HepG2 (cell line): ENCODE measurements around the gene GDF15. TPM values are rescaled to one million over a fixed set of nuclear protein-coding genes. Genes with fewer than 3 reads are reported as not detected.

Experiments
- HNRNPL ChIP-seq: fragments of 200-400 bp; formaldehyde crosslinking; IDR thresholded peaks from 2 replicates; pipeline ENCODE4 v1.6.1; 2017; ENCODE audit warnings: mild to moderate bottlenecking, low read depth, low read length
- RARA ChIP-seq: IDR thresholded peaks from 2 replicates; pipeline ENCODE4 v1.6.1; 2016; ENCODE audit warnings: missing genetic modification reagents, missing compliant biosample characterization
- SKI ChIP-seq: fragments of 450-650 bp; IDR thresholded peaks from one replicate; pipeline ENCODE4 v1.6.1; 2018; ENCODE audit warnings: mild to moderate bottlenecking; ENCODE audit not compliant: partially characterized antibody
- ZEB1 ChIP-seq: IDR thresholded peaks from 2 replicates; pipeline ENCODE4 v1.6.1; 2012; ENCODE audit warnings: mild to moderate bottlenecking, low read depth, inconsistent platforms; ENCODE audit not compliant: insufficient replicate concordance
- ZFP90 ChIP-seq: sonication (generic); formaldehyde crosslinking; IDR thresholded peaks from 2 replicates; pipeline ENCODE4 v1.8.0; 2022; ENCODE audit warnings: missing genetic modification reagents, mild to moderate bottlenecking, inconsistent platforms, borderline replicate concordance
- ZKSCAN8 ChIP-seq: IDR thresholded peaks from 2 replicates; pipeline ENCODE4 v1.6.1; 2016; ENCODE audit warnings: borderline replicate concordance, missing genetic modification reagents, missing compliant biosample characterization
- ZNF510 ChIP-seq: sonication (generic); formaldehyde crosslinking; IDR thresholded peaks from 2 replicates; pipeline ENCODE4 v1.4.0; 2020; ENCODE audit warnings: low read depth, mild to moderate bottlenecking, missing genetic modification reagents
- ZNF660 ChIP-seq: sonication (generic); formaldehyde crosslinking; IDR thresholded peaks from 2 replicates; pipeline ENCODE4 v1.5.1; 2020; ENCODE audit warnings: mild to moderate bottlenecking, low read depth, missing genetic modification reagents, borderline replicate concordance
- ZSCAN31 ChIP-seq: sonication (generic); formaldehyde crosslinking; IDR thresholded peaks from 2 replicates; pipeline ENCODE4 v1.5.0; 2020; ENCODE audit warnings: low read depth, mild to moderate bottlenecking, missing genetic modification reagents
- polyA plus RNA-seq, 8 experiments: library from polyadenylated mRNA; depleted of rRNA in 3 of 8; stranded (reverse) in 7 of 8; unstranded in 1 of 8; fragments of >200 nt; fragmentation: Illumina TruSeq in 4 of 8; extraction: Trizol in 4 of 8; gene quantifications; 2 replicates each; pipeline versions ENCODE4 v1.2.1 to v1.2.3, GENCODE V29; 2011 to 2016; ENCODE audit warnings: low read depth in 4 of 8, missing spikeins in 1 of 8, mixed read lengths in 1 of 8; ENCODE audit not compliant: insufficient read depth in 1 of 8
- total RNA-seq, 5 experiments: library from RNA; depleted of rRNA; stranded (reverse); fragments of >200 nt; fragmentation: Illumina TruSeq; extraction: Trizol; gene quantifications; 2 replicates each; pipeline ENCODE4 v1.2.3, GENCODE V29; 2016; ENCODE audit warnings: low read depth in 1 of 5
- TF ChIP-seq, protein P1 (sequence below): sonication (generic); formaldehyde crosslinking; IDR thresholded peaks from 2 replicates; pipeline ENCODE4 v1.8.1; 2023; ENCODE audit warnings: missing genetic modification reagents, inconsistent platforms, borderline replicate concordance
- TF ChIP-seq, protein P2 (sequence below): sonication (generic); formaldehyde crosslinking; IDR thresholded peaks from 2 replicates; pipeline ENCODE4 v1.5.0; 2020; ENCODE audit warnings: missing genetic modification reagents
- TF ChIP-seq, protein P3 (sequence below): sonication (generic); formaldehyde crosslinking; conservative IDR thresholded peaks from 2 replicates; pipeline ENCODE4 v1.4.0; 2020; ENCODE audit warnings: missing genetic modification reagents
- TF ChIP-seq, protein P4 (sequence below): sonication (generic); formaldehyde crosslinking; IDR thresholded peaks from 2 replicates; pipeline ENCODE4 v1.8.0; 2022; ENCODE audit warnings: mild to moderate bottlenecking, missing genetic modification reagents, borderline replicate concordance
- TF ChIP-seq, protein P5 (sequence below), 2 experiments: sonication (generic) in 1 of 2; formaldehyde crosslinking in 1 of 2; IDR thresholded peaks; 2 replicates each; pipeline versions ENCODE4 v1.4.0 to v1.6.1; 2018 to 2020; ENCODE audit warnings: missing genetic modification reagents in 2 of 2, borderline replicate concordance in 1 of 2, low read depth in 1 of 2, mild to moderate bottlenecking in 1 of 2, missing biosample characterization in 1 of 2
- TF ChIP-seq, protein P6 (sequence below): sonication (generic); formaldehyde crosslinking; IDR thresholded peaks from 2 replicates; pipeline ENCODE4 v1.4.0; 2020; ENCODE audit warnings: mild to moderate bottlenecking, missing genetic modification reagents
- TF ChIP-seq, protein P7 (sequence below): IDR thresholded peaks from 2 replicates; pipeline ENCODE4 v1.6.1; 2012; ENCODE audit warnings: low read length, improper control_type of control experiment

GDF15 gene
- total and polyA plus RNA-seq, 2 of the 13 experiments (the other 11 are each of a cell fraction or from before 2014, with no cell fraction given): 146 to 422 TPM

DNA sequence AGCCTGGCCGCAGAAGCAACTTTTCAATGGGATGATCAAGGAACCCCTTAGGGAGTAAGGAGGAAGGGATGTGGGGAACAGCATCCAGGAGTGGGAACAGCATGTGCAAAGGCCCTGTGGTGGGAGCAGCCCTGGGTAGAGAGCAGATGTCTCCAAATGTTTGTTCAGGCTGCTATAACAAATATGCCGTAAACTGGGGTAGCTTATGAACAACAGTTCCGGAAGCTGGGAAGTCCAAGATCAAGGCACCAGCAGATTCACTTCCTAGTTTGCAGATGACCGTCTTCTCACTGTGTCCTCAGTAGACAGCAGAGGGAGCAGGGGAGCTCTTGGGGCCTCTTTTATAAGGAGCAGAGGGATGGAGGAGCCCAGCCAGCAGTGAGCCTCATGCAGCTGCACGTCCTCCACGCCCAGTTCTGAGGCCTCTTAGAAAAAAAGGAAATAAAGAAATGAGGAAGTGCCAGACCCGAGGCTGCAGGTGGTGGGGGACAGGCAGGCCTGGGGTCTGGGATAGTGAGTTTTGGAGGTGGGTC is 15.7 kb downstream of the GDF15 start (continued):
- TF ChIP-seq, protein P1, sequence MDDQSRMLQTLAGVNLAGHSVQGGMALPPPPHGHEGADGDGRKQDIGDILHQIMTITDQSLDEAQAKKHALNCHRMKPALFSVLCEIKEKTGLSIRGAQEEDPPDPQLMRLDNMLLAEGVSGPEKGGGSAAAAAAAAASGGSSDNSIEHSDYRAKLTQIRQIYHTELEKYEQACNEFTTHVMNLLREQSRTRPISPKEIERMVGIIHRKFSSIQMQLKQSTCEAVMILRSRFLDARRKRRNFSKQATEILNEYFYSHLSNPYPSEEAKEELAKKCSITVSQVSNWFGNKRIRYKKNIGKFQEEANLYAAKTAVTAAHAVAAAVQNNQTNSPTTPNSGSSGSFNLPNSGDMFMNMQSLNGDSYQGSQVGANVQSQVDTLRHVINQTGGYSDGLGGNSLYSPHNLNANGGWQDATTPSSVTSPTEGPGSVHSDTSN: no peak
- TF ChIP-seq ZEB1 (no peak), ZFP90 (no peak), HNRNPL (no peak), ZNF660 (CRISPR knock-in tag) (no peak), ZSCAN31 (CRISPR knock-in tag) (no peak), SKI (no peak), RARA (CRISPR knock-in tag) (0 out of 2 replicates have a peak, but pooled peaks have one; percentile 30), ZNF510 (CRISPR knock-in tag) (no peak; the same call in 1 of the 2 replicates), ZKSCAN8 (no peak)
- TF ChIP-seq, protein P2, sequence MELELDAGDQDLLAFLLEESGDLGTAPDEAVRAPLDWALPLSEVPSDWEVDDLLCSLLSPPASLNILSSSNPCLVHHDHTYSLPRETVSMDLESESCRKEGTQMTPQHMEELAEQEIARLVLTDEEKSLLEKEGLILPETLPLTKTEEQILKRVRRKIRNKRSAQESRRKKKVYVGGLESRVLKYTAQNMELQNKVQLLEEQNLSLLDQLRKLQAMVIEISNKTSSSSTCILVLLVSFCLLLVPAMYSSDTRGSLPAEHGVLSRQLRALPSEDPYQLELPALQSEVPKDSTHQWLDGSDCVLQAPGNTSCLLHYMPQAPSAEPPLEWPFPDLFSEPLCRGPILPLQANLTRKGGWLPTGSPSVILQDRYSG (CRISPR knock-in tag): no peak
- TF ChIP-seq, protein P3, sequence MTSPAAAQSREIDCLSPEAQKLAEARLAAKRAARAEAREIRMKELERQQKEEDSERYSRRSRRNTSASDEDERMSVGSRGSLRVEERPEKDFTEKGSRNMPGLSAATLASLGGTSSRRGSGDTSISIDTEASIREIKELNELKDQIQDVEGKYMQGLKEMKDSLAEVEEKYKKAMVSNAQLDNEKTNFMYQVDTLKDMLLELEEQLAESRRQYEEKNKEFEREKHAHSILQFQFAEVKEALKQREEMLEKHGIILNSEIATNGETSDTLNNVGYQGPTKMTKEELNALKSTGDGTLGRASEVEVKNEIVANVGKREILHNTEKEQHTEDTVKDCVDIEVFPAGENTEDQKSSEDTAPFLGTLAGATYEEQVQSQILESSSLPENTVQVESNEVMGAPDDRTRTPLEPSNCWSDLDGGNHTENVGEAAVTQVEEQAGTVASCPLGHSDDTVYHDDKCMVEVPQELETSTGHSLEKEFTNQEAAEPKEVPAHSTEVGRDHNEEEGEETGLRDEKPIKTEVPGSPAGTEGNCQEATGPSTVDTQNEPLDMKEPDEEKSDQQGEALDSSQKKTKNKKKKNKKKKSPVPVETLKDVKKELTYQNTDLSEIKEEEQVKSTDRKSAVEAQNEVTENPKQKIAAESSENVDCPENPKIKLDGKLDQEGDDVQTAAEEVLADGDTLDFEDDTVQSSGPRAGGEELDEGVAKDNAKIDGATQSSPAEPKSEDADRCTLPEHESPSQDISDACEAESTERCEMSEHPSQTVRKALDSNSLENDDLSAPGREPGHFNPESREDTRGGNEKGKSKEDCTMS (CRISPR knock-in tag): no peak
- TF ChIP-seq, protein P4, sequence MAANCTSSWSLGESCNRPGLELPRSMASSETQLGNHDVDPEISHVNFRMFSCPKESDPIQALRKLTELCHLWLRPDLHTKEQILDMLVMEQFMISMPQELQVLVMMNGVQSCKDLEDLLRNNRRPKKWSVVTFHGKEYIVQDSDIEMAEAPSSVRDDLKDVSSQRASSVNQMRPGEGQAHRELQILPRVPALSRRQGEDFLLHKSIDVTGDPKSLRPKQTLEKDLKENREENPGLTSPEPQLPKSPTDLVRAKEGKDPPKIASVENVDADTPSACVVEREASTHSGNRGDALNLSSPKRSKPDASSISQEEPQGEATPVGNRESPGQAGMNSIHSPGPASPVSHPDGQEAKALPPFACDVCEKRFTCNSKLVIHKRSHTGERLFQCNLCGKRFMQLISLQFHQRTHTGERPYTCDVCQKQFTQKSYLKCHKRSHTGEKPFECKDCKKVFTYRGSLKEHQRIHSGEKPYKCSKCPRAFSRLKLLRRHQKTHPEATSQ (CRISPR knock-in tag): no peak
- TF ChIP-seq, protein P5, sequence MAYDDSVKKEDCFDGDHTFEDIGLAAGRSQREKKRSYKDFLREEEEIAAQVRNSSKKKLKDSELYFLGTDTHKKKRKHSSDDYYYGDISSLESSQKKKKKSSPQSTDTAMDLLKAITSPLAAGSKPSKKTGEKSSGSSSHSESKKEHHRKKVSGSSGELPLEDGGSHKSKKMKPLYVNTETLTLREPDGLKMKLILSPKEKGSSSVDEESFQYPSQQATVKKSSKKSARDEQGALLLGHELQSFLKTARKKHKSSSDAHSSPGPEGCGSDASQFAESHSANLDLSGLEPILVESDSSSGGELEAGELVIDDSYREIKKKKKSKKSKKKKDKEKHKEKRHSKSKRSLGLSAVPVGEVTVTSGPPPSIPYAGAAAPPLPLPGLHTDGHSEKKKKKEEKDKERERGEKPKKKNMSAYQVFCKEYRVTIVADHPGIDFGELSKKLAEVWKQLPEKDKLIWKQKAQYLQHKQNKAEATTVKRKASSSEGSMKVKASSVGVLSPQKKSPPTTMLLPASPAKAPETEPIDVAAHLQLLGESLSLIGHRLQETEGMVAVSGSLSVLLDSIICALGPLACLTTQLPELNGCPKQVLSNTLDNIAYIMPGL (CRISPR knock-in tag; IDR thresholded peaks at IDR 0.05; ENCODE audit: borderline replicate concordance in 1 of 2, low read depth in 1 of 2): peak; percentile 32 to 74; a peak in 1 of 4 replicates
- TF ChIP-seq, protein P6, sequence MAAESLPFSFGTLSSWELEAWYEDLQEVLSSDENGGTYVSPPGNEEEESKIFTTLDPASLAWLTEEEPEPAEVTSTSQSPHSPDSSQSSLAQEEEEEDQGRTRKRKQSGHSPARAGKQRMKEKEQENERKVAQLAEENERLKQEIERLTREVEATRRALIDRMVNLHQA: no peak
- TF ChIP-seq, protein P7, sequence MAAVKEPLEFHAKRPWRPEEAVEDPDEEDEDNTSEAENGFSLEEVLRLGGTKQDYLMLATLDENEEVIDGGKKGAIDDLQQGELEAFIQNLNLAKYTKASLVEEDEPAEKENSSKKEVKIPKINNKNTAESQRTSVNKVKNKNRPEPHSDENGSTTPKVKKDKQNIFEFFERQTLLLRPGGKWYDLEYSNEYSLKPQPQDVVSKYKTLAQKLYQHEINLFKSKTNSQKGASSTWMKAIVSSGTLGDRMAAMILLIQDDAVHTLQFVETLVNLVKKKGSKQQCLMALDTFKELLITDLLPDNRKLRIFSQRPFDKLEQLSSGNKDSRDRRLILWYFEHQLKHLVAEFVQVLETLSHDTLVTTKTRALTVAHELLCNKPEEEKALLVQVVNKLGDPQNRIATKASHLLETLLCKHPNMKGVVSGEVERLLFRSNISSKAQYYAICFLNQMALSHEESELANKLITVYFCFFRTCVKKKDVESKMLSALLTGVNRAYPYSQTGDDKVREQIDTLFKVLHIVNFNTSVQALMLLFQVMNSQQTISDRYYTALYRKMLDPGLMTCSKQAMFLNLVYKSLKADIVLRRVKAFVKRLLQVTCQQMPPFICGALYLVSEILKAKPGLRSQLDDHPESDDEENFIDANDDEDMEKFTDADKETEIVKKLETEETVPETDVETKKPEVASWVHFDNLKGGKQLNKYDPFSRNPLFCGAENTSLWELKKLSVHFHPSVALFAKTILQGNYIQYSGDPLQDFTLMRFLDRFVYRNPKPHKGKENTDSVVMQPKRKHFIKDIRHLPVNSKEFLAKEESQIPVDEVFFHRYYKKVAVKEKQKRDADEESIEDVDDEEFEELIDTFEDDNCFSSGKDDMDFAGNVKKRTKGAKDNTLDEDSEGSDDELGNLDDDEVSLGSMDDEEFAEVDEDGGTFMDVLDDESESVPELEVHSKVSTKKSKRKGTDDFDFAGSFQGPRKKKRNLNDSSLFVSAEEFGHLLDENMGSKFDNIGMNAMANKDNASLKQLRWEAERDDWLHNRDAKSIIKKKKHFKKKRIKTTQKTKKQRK: no peak
